MV-4-11 (cell line): Measurements from ENCODE around the gene CBLC.
A peak's percentile ranks its signal among the peaks of the same experiment; 100 is the strongest.
"Not testable (repeated sequence)": the region's sequence is repeated elsewhere in the genome, so short reads cannot be mapped to it uniquely, and the experiment has no call there.

Source experiments
- DNase-seq: peaks from one replicate; lab custom pipeline; 2025; lab: John Stamatoyannopoulos, UW

Gene CBLC

GRCh38 chr19:44765033-44765948 lies 12.4 kb upstream of the CBLC start:
- peak; percentile 94 for DNase-seq

- no peak for DNase-seq
These were observed 11.7 kb upstream of the CBLC start for GRCh38 chr19:44765949-44766335.

- DNase-seq, result peak; percentile 82
These were observed 10.2 kb upstream of the CBLC start for GRCh38 chr19:44767295-44768180.

- peak; percentile 99 for DNase-seq
These were observed 7.0 kb upstream of the CBLC start for GRCh38 chr19:44770550-44771257.

GRCh38 chr19:44772144-44772543 lies 5.5 kb upstream of the CBLC start:
- DNase-seq, result not testable (repeated sequence)

GRCh38 chr19:44772959-44773358 lies 4.7 kb upstream of the CBLC start:
- DNase-seq, result no peak

- DNase-seq, result no peak
These were observed 1.9 kb upstream of the CBLC start for GRCh38 chr19:44775676-44776240.

GRCh38 chr19:44776402-44777096 lies 1.1 kb upstream of the CBLC start:
- DNase-seq, result no peak

GRCh38 chr19:44779150-44779549 lies 1.5 kb downstream of the CBLC start:
- no peak for DNase-seq

- not testable (repeated sequence) for DNase-seq
These were observed 4.0 kb downstream of the CBLC start for GRCh38 chr19:44781694-44782093.

- DNase-seq, result no peak
These were observed 5.0 kb downstream of the CBLC start for GRCh38 chr19:44782729-44783128.

GRCh38 chr19:44783545-44783944 lies 5.9 kb downstream of the CBLC start:
- no peak for DNase-seq

GRCh38 chr19:44785271-44785670 lies 7.6 kb downstream of the CBLC start:
- no peak for DNase-seq

GRCh38 chr19:44785993-44786392 lies 8.3 kb downstream of the CBLC start:
- no peak for DNase-seq

- no peak for DNase-seq
These were observed 11.3 kb downstream of the CBLC start for GRCh38 chr19:44788971-44789370.

GRCh38 chr19:44789943-44790483 lies 12.3 kb downstream of the CBLC start:
- DNase-seq, result no peak

- DNase-seq, result no peak
These were observed 14.6 kb downstream of the CBLC start for GRCh38 chr19:44792281-44792680.

- no peak for DNase-seq
These were observed 16.9 kb downstream of the CBLC start for GRCh38 chr19:44794610-44795009.

GRCh38 chr19:44795398-44795987 lies 17.8 kb downstream of the CBLC start:
- no peak for DNase-seq

GRCh38 chr19:44796701-44797115 lies 19.0 kb downstream of the CBLC start:
- no peak for DNase-seq
